HAP-1 (cell line): Measurements from ENCODE around the gene HNRNPLL.
A peak's percentile ranks its signal among the peaks of the same experiment; 100 is the strongest.

Source experiments
- DNase-seq, 2 experiments: peaks; one replicate each; pipeline ENCODE4 v3.0.0-alpha.2; 2016 to 2020; ENCODE audit warnings: low spot score in 2 of 2
- H3K27me3 ChIP-seq: fragments of 250-450 bp; sonication (Bioruptor Pico); 2 replicates; pipeline ENCODE4 v1.5.1; 2020; ENCODE audit warnings: low read depth, mild to moderate bottlenecking, moderate library complexity
- H3K36me3 ChIP-seq: fragments of 250-450 bp; sonication (Bioruptor Pico); replicated peaks from 2 replicates; pipeline ENCODE4 v1.5.1; 2020; ENCODE audit warnings: mild to moderate bottlenecking
- H3K4me1 ChIP-seq: fragments of 250-450 bp; sonication (Bioruptor Pico); 2 replicates; pipeline ENCODE4 v1.5.1; 2020; ENCODE audit warnings: mild to moderate bottlenecking
- H3K4me3 ChIP-seq: fragments of 250-450 bp; sonication (Bioruptor Pico); 2 replicates; pipeline ENCODE4 v1.5.1; 2020; ENCODE audit warnings: mild to moderate bottlenecking, moderate library complexity
- H3K9me3 ChIP-seq: fragments of 250-450 bp; sonication (Bioruptor Pico); 2 replicates; pipeline ENCODE4 v1.5.1; 2020; ENCODE audit warnings: mild to moderate bottlenecking, moderate library complexity
- in situ Hi-C: fragments of 300-500 bp; cut with MboI; formaldehyde crosslinking; loops from 3 replicates; pipeline ENCODE4 v1.14.3; 2020; ENCODE audit warnings: low sequenced_read_pairs, inconsistent platforms, mixed read lengths

Gene HNRNPLL

DNA sequence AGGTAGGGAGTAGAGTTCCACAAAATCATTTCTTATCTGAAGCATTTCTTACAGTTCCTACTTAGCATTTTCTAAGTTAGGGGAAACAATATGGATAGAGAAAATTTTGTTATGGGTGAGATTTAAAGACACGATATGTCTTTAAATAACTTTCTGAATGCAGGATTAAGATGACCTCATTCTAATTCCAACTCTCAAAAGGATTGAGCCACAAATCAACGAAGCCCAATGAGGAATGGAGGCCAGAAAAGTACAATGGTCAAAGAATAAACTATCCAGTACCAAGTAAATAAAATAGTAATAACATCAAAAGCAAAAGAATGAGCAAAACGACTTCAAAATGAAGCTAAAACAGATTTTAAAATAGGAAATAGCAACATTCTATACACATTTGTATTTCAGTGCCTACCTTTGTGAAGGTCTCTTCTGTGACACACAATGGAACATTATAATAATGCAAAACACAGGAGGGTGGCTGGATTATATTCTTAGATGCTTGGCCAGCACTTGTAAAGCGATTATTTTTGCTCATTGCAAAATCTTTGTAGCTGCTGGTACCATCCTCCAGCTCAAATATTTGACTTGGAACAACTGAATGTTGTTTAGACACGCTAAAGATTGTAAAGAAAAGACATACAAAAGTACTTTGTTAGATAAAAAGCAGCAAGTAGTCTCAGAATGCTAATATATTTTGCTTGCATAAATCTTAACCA lies 33.8 kb downstream of the HNRNPLL start:
- Histone ChIP-seq H3K27me3 (no peaks in the 10 kb centered on the region), H3K4me3 (no peak overlapping the region), H3K4me1 (peaks cover 12% of the 10 kb centered on the region), H3K9me3 (no peaks in the 10 kb centered on the region), H3K36me3 (peaks cover 47% of the 10 kb centered on the region)
- in situ Hi-C loops: no loop called here
- DNase-seq: peak in 1 of 2 experiments; percentile 52

DNA sequence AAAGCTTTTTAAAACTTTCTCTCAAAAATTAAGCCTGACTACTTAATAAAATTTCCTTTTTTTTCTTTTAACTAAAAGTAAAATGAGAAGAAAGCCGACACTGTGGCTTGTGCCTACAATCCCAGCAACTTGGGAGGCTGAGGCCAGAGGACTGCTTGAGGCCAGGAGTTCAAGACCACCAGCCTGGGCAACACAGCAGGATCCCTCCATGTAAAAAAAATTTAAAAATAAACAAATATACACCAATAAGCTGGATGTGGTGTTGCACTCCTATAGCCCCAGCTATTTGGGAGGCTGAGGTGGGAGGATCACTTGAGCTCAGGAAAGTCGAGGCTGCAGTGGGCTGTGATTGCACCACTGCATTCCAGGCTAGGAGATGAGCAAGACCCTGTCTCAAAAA lies 37.4 kb downstream of the HNRNPLL start:
- H3K4me1 ChIP-seq: peaks cover 12% of the 10 kb centered on the region
- H3K36me3 ChIP-seq: peaks cover 35% of the 10 kb centered on the region
- in situ Hi-C loops: no loop called here
- H3K9me3 ChIP-seq: no peaks in the 10 kb centered on the region
- H3K27me3 ChIP-seq: no peaks in the 10 kb centered on the region
- DNase-seq: no peak
- no peak overlapping the region for H3K4me3 ChIP-seq

DNA sequence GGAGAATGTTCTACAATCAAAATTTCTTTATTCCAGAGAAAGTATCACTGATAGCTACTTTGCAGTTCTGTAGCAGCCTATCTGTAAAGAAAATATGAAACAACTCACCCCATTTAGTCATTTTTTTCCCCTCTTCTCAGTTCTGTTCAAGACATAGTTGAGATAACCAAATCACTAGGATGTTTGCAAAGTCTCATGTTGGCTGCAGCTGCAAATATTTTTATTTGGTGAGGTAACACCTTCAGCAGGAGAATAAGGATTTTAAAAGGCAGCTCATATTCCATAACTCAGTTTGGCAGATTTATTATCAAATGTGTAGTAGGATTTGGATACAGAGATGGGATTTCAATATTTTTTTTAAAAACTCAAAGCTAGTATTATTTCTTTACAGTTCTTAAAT lies 41.0 kb downstream of the HNRNPLL start:
- Histone ChIP-seq H3K36me3 (peaks cover 10% of the 10 kb centered on the region), H3K4me1 (no peaks in the 10 kb centered on the region), H3K4me3 (no peak overlapping the region), H3K27me3 (no peaks in the 10 kb centered on the region), H3K9me3 (no peaks in the 10 kb centered on the region)
- in situ Hi-C loops: no loop called here
- DNase-seq: no peak

GRCh38 chr2:38560092-38560491 lies 42.6 kb downstream of the HNRNPLL start:
- Histone ChIP-seq H3K36me3 (peaks cover 10% of the 10 kb centered on the region), H3K4me3 (no peak overlapping the region), H3K4me1 (no peaks in the 10 kb centered on the region), H3K9me3 (no peaks in the 10 kb centered on the region), H3K27me3 (no peaks in the 10 kb centered on the region)
- in situ Hi-C loops: no loop called here
- no peak for DNase-seq

- Histone ChIP-seq H3K4me1 (no peaks in the 10 kb centered on the region), H3K4me3 (no peak overlapping the region), H3K36me3 (peaks cover 10% of the 10 kb centered on the region; the same call in 1 of the 2 replicates), H3K27me3 (no peaks in the 10 kb centered on the region), H3K9me3 (no peaks in the 10 kb centered on the region)
- DNase-seq: no peak
- in situ Hi-C loops: no loop called here
Observed at GRCh38 chr2:38557981-38558380, 44.7 kb downstream of the HNRNPLL start.

- DNase-seq: no peak
- no peaks in the 10 kb centered on the region for H3K4me1 ChIP-seq
- H3K9me3 ChIP-seq: no peaks in the 10 kb centered on the region
- H3K27me3 ChIP-seq: no peaks in the 10 kb centered on the region
- in situ Hi-C loops: no loop called here
- no peak overlapping the region for H3K4me3 ChIP-seq
- peaks cover 10% of the 10 kb centered on the region; the same call in 1 of the 2 replicates for H3K36me3 ChIP-seq
Observed at GRCh38 chr2:38557217-38557616, 45.5 kb downstream of the HNRNPLL start.

- Histone ChIP-seq H3K27me3 (no peaks in the 10 kb centered on the region), H3K36me3 (no peaks in the 10 kb centered on the region; the same call in 1 of the 2 replicates), H3K4me3 (no peak overlapping the region), H3K4me1 (no peaks in the 10 kb centered on the region), H3K9me3 (no peaks in the 10 kb centered on the region)
- in situ Hi-C loops: no loop called here
- no peak for DNase-seq
Observed at GRCh38 chr2:38556006-38556801, 46.5 kb downstream of the HNRNPLL start.

GRCh38 chr2:38554973-38555595 lies 47.6 kb downstream of the HNRNPLL start:
- Histone ChIP-seq H3K36me3 (no peaks in the 10 kb centered on the region), H3K27me3 (no peaks in the 10 kb centered on the region), H3K4me3 (no peak overlapping the region), H3K4me1 (no peaks in the 10 kb centered on the region), H3K9me3 (no peaks in the 10 kb centered on the region)
- in situ Hi-C loops: no loop called here
- DNase-seq: no peak

GRCh38 chr2:38553554-38553953 lies 49.2 kb downstream of the HNRNPLL start:
- Histone ChIP-seq H3K4me3 (no peak overlapping the region), H3K36me3 (no peaks in the 10 kb centered on the region), H3K27me3 (no peaks in the 10 kb centered on the region), H3K9me3 (no peaks in the 10 kb centered on the region), H3K4me1 (peaks cover 12% of the 10 kb centered on the region)
- in situ Hi-C loops: no loop called here
- DNase-seq: no peak

DNA sequence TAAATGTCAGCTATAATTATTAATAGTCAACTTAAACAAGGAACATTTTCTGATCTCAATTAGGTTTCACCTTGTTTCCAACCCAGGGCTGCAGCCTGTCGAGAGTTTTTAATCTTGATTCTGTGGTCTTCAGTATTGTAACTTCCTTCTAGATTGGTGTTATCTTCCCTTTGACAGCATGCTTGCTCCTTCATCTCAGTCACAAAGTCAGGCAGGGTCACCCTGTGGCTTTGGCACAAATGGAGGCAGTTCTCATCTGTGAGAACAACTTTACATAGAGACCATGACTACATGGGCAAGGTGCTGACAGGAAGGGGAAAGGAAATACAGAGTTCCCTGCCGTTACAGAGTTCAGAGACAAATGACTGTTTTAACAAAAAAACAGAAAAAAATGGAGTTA lies 50.5 kb downstream of the HNRNPLL start:
- no peak for DNase-seq
- Histone ChIP-seq H3K4me1 (peaks cover 16% of the 10 kb centered on the region), H3K4me3 (no peak overlapping the region), H3K36me3 (no peaks in the 10 kb centered on the region), H3K9me3 (no peaks in the 10 kb centered on the region), H3K27me3 (no peaks in the 10 kb centered on the region)
- in situ Hi-C loops: no loop called here

DNA sequence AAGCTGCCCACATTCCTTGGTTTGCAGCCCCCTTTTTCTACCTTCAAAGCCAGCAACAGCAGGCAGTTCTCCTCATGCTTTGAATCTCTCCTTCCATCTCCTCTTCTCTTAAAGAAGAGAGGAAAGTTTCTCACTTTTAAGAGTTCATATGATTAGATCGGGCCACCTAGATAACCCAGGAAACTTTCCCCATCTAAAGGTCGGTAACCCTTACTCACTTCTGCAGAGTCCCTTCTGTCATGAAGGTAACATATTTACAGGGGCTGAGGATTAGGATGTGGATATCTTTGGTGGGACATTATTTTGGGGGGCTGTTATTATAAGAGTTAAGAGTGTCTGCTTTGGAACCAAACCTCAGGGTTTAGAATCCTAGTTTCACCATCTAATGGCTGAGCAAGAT lies 51.0 kb downstream of the HNRNPLL start:
- Histone ChIP-seq H3K9me3 (no peaks in the 10 kb centered on the region), H3K4me1 (peaks cover 16% of the 10 kb centered on the region), H3K36me3 (no peaks in the 10 kb centered on the region), H3K4me3 (no peak overlapping the region), H3K27me3 (no peaks in the 10 kb centered on the region)
- in situ Hi-C loops: no loop called here
- no peak for DNase-seq

DNA sequence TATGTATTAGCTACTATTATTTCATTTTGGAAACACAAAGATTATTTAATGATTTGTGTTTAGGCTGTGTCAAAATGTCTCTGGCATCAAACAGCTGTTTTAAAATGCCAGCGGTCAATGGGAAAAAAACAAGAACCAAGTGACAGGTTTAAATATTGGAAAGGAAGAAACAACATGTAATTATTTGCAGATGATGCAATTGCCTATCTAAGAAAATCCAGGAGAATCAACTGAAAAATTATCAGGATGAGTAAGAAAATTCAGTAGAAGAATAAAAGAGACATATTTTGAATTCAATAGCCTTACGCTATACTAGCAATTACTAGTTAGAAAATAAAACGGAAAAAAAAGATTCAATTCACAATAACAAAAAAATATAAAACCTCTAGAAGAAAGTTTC lies 51.6 kb downstream of the HNRNPLL start:
- no peaks in the 10 kb centered on the region for H3K27me3 ChIP-seq
- peaks cover 16% of the 10 kb centered on the region for H3K4me1 ChIP-seq
- H3K4me3 ChIP-seq: no peak overlapping the region
- no peaks in the 10 kb centered on the region for H3K36me3 ChIP-seq
- in situ Hi-C loops: no loop called here
- DNase-seq: no peak
- H3K9me3 ChIP-seq: no peaks in the 10 kb centered on the region

- no peaks in the 10 kb centered on the region for H3K9me3 ChIP-seq
- peaks cover 16% of the 10 kb centered on the region for H3K4me1 ChIP-seq
- no peak overlapping the region for H3K4me3 ChIP-seq
- in situ Hi-C loops: loop anchor here (25.0 kb wide), 1 partner anchor 187 kb away; no protein-coding TSS in a partner anchor
- no peak for DNase-seq
- no peaks in the 10 kb centered on the region for H3K36me3 ChIP-seq
- H3K27me3 ChIP-seq: no peaks in the 10 kb centered on the region
Observed at GRCh38 chr2:38549851-38550250, 52.9 kb downstream of the HNRNPLL start.
